NT2/D1 (cell line): ENCODE measurements around the gene CIDEC.
"Not testable (repeated sequence)": the region's sequence is repeated elsewhere in the genome, so short reads cannot be mapped to it uniquely, and the experiment has no call there.

Experiments used
- DNase-seq: peaks from one replicate; pipeline ENCODE4 v3.0.0-alpha.2; 2011; ENCODE audit warnings: low read depth, low spot score
- H3K27me3 ChIP-seq: 2 replicates; pipeline ENCODE4 v1.6.0; 2011; ENCODE audit warnings: mild to moderate bottlenecking; ENCODE audit not compliant: insufficient read length, insufficient read depth
- H3K36me3 ChIP-seq: 2 replicates; pipeline ENCODE4 v1.6.1; 2011; ENCODE audit warnings: mild to moderate bottlenecking, low read length, mixed read lengths; ENCODE audit not compliant: insufficient read depth, insufficient read length
- H3K4me1 ChIP-seq: 2 replicates; pipeline ENCODE4 v1.5.1; 2011; ENCODE audit not compliant: insufficient read depth, insufficient read length
- H3K4me3 ChIP-seq: 2 replicates; pipeline ENCODE4 v1.5.1; 2011; ENCODE audit warnings: low read depth; ENCODE audit not compliant: insufficient read length
- H3K9ac ChIP-seq: 2 replicates; pipeline ENCODE4 v1.6.0; 2011; ENCODE audit warnings: low read depth; ENCODE audit not compliant: insufficient read length
- H3K9me3 ChIP-seq: 2 replicates; pipeline ENCODE4 v1.5.1; 2011; ENCODE audit warnings: mild to moderate bottlenecking, low read length; ENCODE audit not compliant: insufficient read depth
- SUZ12 ChIP-seq: IDR thresholded peaks from 2 replicates; pipeline ENCODE4 v1.6.1; 2011; ENCODE audit not compliant: insufficient read length, insufficient read depth; ENCODE audit errors: extremely low read depth
- YY1 ChIP-seq: IDR thresholded peaks from 2 replicates; pipeline ENCODE4 v1.6.1; 2011; ENCODE audit not compliant: insufficient read length, insufficient read depth
- ZNF274 ChIP-seq: IDR thresholded peaks from 2 replicates; pipeline ENCODE4 v1.6.1; 2011; ENCODE audit warnings: mild to moderate bottlenecking, low read depth, low read length

CIDEC gene

GRCh38 chr3:9881441-9881840 lies 1.4 kb upstream of the CIDEC start:
- Histone ChIP-seq H3K36me3 (no peaks in the 10 kb centered on the region), H3K27me3 (no peaks in the 10 kb centered on the region), H3K4me1 (peaks cover 19% of the 10 kb centered on the region), H3K9me3 (no peaks in the 10 kb centered on the region), H3K4me3 (no peak overlapping the region), H3K9ac (no peak overlapping the region)
- no peak for DNase-seq
- TF ChIP-seq YY1 (no peak), SUZ12 (no peak), ZNF274 (no peak)

- no peak for DNase-seq
- TF ChIP-seq YY1 (no peak), ZNF274 (no peak), SUZ12 (no peak)
- Histone ChIP-seq H3K36me3 (no peaks in the 10 kb centered on the region), H3K4me1 (peaks cover 15% of the 10 kb centered on the region), H3K9ac (no peak overlapping the region), H3K27me3 (no peaks in the 10 kb centered on the region), H3K9me3 (no peaks in the 10 kb centered on the region), H3K4me3 (no peak overlapping the region)
These were observed 1.4 kb downstream of the CIDEC start for GRCh38 chr3:9878700-9879099.

- Histone ChIP-seq H3K9me3 (no peaks in the 10 kb centered on the region), H3K27me3 (no peaks in the 10 kb centered on the region), H3K4me1 (peaks cover 13% of the 10 kb centered on the region), H3K9ac (no peak overlapping the region), H3K4me3 (no peak overlapping the region), H3K36me3 (no peaks in the 10 kb centered on the region)
- no peak for TF ChIP-seq ZNF274
- no peak for TF ChIP-seq YY1
- no peak for TF ChIP-seq SUZ12
- DNase-seq, result no peak
These were observed 3.1 kb downstream of the CIDEC start for GRCh38 chr3:9876991-9877390.

- H3K36me3 ChIP-seq, H3K4me3 ChIP-seq, H3K9ac ChIP-seq, H3K27me3 ChIP-seq, H3K9me3 ChIP-seq, DNase-seq: not testable (repeated sequence)
- peaks cover 13% of the 10 kb centered on the region for H3K4me1 ChIP-seq
These were observed 3.8 kb downstream of the CIDEC start for GRCh38 chr3:9876255-9876654.

GRCh38 chr3:9875448-9875847 lies 4.6 kb downstream of the CIDEC start:
- Histone ChIP-seq H3K36me3 (no peaks in the 10 kb centered on the region), H3K9me3 (no peaks in the 10 kb centered on the region), H3K4me3 (no peak overlapping the region), H3K27me3 (no peaks in the 10 kb centered on the region), H3K9ac (no peak overlapping the region), H3K4me1 (peaks cover 13% of the 10 kb centered on the region)
- no peak for DNase-seq
- TF ChIP-seq YY1 (no peak), ZNF274 (no peak), SUZ12 (no peak)

- not testable (repeated sequence) for H3K4me1 ChIP-seq, H3K4me3 ChIP-seq, DNase-seq, H3K27me3 ChIP-seq, H3K9ac ChIP-seq, H3K9me3 ChIP-seq, H3K36me3 ChIP-seq
These were observed 8.0 kb downstream of the CIDEC start for GRCh38 chr3:9872067-9872466.

- DNase-seq, result no peak
- Histone ChIP-seq H3K36me3 (no peaks in the 10 kb centered on the region), H3K4me3 (no peak overlapping the region), H3K9ac (no peak overlapping the region), H3K27me3 (no peaks in the 10 kb centered on the region), H3K4me1 (no peaks in the 10 kb centered on the region), H3K9me3 (no peaks in the 10 kb centered on the region)
- TF ChIP-seq SUZ12 (no peak), ZNF274 (no peak), YY1 (no peak)
These were observed 9.1 kb downstream of the CIDEC start for GRCh38 chr3:9870978-9871377.

- Histone ChIP-seq H3K4me3 (no peak overlapping the region), H3K36me3 (no peaks in the 10 kb centered on the region), H3K4me1 (no peaks in the 10 kb centered on the region), H3K9ac (no peak overlapping the region), H3K9me3 (no peaks in the 10 kb centered on the region), H3K27me3 (no peaks in the 10 kb centered on the region)
- no peak for DNase-seq
- TF ChIP-seq ZNF274 (no peak), SUZ12 (no peak), YY1 (no peak)
These were observed 10.1 kb downstream of the CIDEC start for GRCh38 chr3:9869955-9870354.
